Gastrocnemius medialis (tissue), 4 donors: Measurements from ENCODE around the gene CEP55. TPM values are rescaled to one million over a fixed set of nuclear protein-coding genes. Genes with fewer than 3 reads are reported as not detected.

Experiments
- ATAC-seq, 2 donors: fragments of 150-250 bp; one replicate each; pipeline ENCODE4 v1.9.1; 2016
- DNase-seq, 2 donors: peaks; one replicate each; pipeline ENCODE4 v3.0.0-alpha.2; 2019
- H3K27ac ChIP-seq, 4 donors: fragments of 200-600 bp; sonication (generic); 1 replicate in 1 of 4; 2 replicates in 3 of 4; pipeline ENCODE4 v1.5.1; 2016 to 2018; ENCODE audit warnings: mild to moderate bottlenecking in 2 of 4, moderate library complexity in 1 of 4
- H3K27me3 ChIP-seq, 3 donors: fragments of 200-600 bp; sonication (generic) in 2 of 3; 1 replicate in 1 of 3; 2 replicates in 2 of 3; pipeline versions ENCODE4 v1.5.1 to v1.6.0; 2016 to 2019; ENCODE audit warnings: mild to moderate bottlenecking in 1 of 3, moderate library complexity in 1 of 3
- H3K36me3 ChIP-seq, 2 donors: fragments of 200-600 bp; sonication (generic) in 1 of 2; one replicate each; pipeline ENCODE4 v1.5.1; 2017 to 2018
- H3K4me1 ChIP-seq, 2 donors: fragments of 200-600 bp; sonication (generic) in 1 of 2; one replicate each; pipeline ENCODE4 v1.5.1; 2016 to 2017; ENCODE audit warnings: mild to moderate bottlenecking in 2 of 2
- H3K4me3 ChIP-seq, 4 donors: fragments of 200-600 bp; sonication (generic) in 3 of 4; 1 replicate in 1 of 4; 2 replicates in 3 of 4; pipeline ENCODE4 v1.5.1; 2016 to 2019; ENCODE audit warnings: mild to moderate bottlenecking in 2 of 4
- H3K9me3 ChIP-seq, 3 donors: fragments of 200-600 bp; sonication (generic) in 2 of 3; 1 replicate in 1 of 3; 2 replicates in 2 of 3; pipeline ENCODE4 v1.5.1; 2016 to 2019
- POLR2A ChIP-seq, 2 donors: fragments of 450-650 bp; IDR thresholded peaks; one replicate each; pipeline ENCODE4 v1.6.1; 2017; ENCODE audit warnings: antibody characterized with exemption in 2 of 2, mild to moderate bottlenecking in 2 of 2, moderate library complexity in 2 of 2
- in situ Hi-C, 4 donors: fragments of 200-750 bp; cut with MboI; loops; one replicate each; pipeline versions ENCODE4 v1.15.0 to v1.8.0; 2017; ENCODE audit warnings: low sequenced_read_pairs in 4 of 4
- intact Hi-C: fragments of 100-400 bp; cut with DNase I; formaldehyde crosslinking; loops from one replicate; pipeline ENCODE4 v1.15.1; 2023; ENCODE audit warnings: low total_unique reads
- total RNA-seq, 4 donors: library from RNA; depleted of rRNA; stranded (reverse); fragments of >200 nt; gene quantifications; one replicate each; pipeline versions ENCODE4 v1.1.0 to v1.2.3, GENCODE V29; 2016
- TF ChIP-seq, protein P1 (sequence below), 5 experiments: fragments of 450-650 bp in 3 of 5; fragments of 200-600 bp in 2 of 5; sonication (generic) in 2 of 5; IDR thresholded peaks in 4 of 5; conservative IDR thresholded peaks in 1 of 5; 1 replicate in 4 of 5; 2 replicates in 1 of 5; pipeline ENCODE4 v1.5.1; 2016 to 2019; ENCODE audit warnings: antibody characterized with exemption in 5 of 5, mild to moderate bottlenecking in 3 of 5, moderate library complexity in 3 of 5

The CEP55 gene
- total RNA-seq, 4 donors from 2014 or later: 0.32 to 0.62 (median 0.37) TPM

DNA sequence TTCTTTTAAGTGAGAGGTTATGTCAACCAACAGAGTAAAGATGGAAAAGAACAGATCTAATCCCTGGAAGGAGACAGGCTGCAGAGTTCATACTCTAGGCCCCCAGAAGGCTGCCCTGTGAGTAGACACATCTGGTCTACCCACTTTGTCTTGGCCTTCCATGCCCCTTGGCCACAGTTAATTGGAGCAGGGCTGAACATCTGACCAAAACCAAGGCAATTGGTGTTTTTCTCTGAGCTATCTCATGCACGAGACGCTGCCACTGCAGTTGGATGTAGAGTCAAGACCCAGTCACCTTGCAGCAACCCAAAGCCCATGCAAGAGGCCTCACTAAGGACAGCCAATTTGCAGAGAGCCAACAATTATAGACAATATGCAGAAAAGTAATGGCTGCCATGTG is 23.3 kb upstream of the CEP55 start:
- intact Hi-C loops: no loop called here
- TF ChIP-seq, protein P1, sequence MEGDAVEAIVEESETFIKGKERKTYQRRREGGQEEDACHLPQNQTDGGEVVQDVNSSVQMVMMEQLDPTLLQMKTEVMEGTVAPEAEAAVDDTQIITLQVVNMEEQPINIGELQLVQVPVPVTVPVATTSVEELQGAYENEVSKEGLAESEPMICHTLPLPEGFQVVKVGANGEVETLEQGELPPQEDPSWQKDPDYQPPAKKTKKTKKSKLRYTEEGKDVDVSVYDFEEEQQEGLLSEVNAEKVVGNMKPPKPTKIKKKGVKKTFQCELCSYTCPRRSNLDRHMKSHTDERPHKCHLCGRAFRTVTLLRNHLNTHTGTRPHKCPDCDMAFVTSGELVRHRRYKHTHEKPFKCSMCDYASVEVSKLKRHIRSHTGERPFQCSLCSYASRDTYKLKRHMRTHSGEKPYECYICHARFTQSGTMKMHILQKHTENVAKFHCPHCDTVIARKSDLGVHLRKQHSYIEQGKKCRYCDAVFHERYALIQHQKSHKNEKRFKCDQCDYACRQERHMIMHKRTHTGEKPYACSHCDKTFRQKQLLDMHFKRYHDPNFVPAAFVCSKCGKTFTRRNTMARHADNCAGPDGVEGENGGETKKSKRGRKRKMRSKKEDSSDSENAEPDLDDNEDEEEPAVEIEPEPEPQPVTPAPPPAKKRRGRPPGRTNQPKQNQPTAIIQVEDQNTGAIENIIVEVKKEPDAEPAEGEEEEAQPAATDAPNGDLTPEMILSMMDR (IDR thresholded peaks at IDR 0.05 in 4 of 5, conservative IDR thresholded peaks at IDR 0.05 in 1 of 5): no peak
- TF ChIP-seq POLR2A (IDR thresholded peaks at IDR 0.05): no peak
- Histone ChIP-seq H3K27me3 (no peaks in the 10 kb centered on the region), H3K27ac (peak overlapping the region in 1 of 4 donors; percentile 43), H3K36me3 (no peaks in the 10 kb centered on the region), H3K4me3 (no peak overlapping the region), H3K9me3 (no peaks in the 10 kb centered on the region), H3K4me1 (no peaks in the 10 kb centered on the region)
- no peak for DNase-seq
- in situ Hi-C loops: no loop called here
- no peak for ATAC-seq

DNA sequence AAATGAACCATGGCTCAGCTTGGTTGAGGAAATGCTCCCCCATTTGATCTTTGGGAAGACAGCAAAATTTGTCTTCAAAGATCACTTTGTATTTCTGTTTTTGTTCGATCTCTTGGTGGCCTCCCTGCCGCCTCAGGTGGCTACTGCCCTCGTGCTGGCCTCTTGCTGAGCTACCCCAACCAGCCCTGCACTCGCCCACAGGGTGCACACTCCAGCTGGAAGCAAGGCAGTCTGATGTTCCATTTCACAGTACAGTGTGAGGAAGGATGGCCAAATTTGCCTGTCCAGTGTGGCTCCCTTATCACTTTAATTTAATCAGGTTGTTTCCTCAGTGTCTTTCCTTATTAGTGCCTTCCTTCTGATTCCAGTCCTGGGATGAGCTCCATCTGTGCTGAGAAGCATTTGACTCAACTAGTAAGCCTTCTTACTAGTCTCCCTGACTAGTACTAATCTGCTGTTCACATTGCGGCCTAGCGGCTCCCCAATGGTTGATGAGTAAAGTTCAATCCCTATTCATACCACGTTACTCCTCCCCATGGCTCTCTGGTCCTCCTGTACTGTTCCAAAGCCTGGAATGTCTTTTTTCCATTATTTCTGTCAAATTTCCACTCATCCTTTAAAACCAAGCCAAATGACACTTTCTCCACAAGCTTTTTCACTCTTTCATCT is 22.5 kb upstream of the CEP55 start:
- intact Hi-C loops (no loop called here), in situ Hi-C loops (no loop called here)
- DNase-seq (no peak), ATAC-seq (no peak)
- H3K36me3 ChIP-seq: no peaks in the 10 kb centered on the region
- H3K4me1 ChIP-seq: no peaks in the 10 kb centered on the region
- H3K27me3 ChIP-seq: no peaks in the 10 kb centered on the region
- no peak overlapping the region for H3K4me3 ChIP-seq
- no peak for TF ChIP-seq POLR2A (IDR thresholded peaks at IDR 0.05)
- TF ChIP-seq, protein P1 (IDR thresholded peaks at IDR 0.05 in 4 of 5, conservative IDR thresholded peaks at IDR 0.05 in 1 of 5): no peak
- H3K9me3 ChIP-seq: no peaks in the 10 kb centered on the region
- H3K27ac ChIP-seq: peak overlapping the region in 1 of 4 donors; percentile 43

DNA sequence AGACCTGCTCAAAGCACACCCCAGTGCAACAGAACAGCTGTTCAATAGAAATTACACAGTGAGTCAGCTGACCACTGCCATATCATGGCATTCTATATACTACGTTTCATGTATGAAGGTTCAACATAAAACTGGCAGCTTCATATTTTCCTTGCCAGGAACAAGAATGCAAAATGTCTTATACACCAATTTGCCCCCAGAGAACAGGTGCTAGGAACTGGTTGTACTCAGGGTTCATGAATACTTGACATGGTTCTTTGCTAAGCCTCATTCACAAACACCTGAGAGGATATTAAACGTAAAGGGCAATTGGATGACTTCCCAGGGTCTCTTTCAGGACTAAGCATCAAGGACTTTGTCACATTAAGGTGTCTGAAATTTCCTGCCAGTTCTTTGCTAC is 21.2 kb upstream of the CEP55 start:
- Histone ChIP-seq H3K27ac (no peak overlapping the region), H3K36me3 (no peaks in the 10 kb centered on the region), H3K4me1 (no peaks in the 10 kb centered on the region), H3K27me3 (no peaks in the 10 kb centered on the region), H3K4me3 (no peak overlapping the region), H3K9me3 (no peaks in the 10 kb centered on the region)
- intact Hi-C loops (no loop called here), in situ Hi-C loops (no loop called here)
- no peak for DNase-seq
- no peak for TF ChIP-seq POLR2A (IDR thresholded peaks at IDR 0.05)
- TF ChIP-seq, protein P1 (IDR thresholded peaks at IDR 0.05 in 4 of 5, conservative IDR thresholded peaks at IDR 0.05 in 1 of 5): no peak
- no peak for ATAC-seq

DNA sequence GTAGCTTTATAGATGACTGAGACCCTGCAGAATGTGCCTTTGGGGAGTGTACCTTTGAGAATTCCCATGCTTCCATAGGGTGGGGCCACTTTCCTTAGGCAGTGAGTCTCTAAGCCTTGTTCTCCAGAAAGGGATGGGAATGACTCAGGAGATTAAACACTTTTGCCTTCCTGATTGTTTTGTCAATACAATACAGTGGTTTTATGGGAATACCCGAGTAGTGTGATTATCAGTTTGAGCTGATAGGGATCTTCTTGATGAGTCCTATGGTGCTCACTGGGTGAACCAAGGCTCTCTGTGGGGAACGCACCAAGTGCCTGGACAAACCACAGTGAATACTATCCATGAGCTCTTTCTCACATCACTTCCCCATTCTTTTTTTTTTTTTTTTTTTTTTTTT is 20.5 kb upstream of the CEP55 start:
- in situ Hi-C loops: no loop called here
- no peak for TF ChIP-seq POLR2A (IDR thresholded peaks at IDR 0.05)
- TF ChIP-seq, protein P1 (IDR thresholded peaks at IDR 0.05 in 4 of 5, conservative IDR thresholded peaks at IDR 0.05 in 1 of 5): no peak
- H3K36me3 ChIP-seq: no peaks in the 10 kb centered on the region
- H3K4me1 ChIP-seq: no peaks in the 10 kb centered on the region
- H3K27me3 ChIP-seq: peaks cover 0 to 1% (median 0%) of the 10 kb centered on the region in 3 donors
- intact Hi-C loops: no loop called here
- no peaks in the 10 kb centered on the region for H3K9me3 ChIP-seq
- DNase-seq (no peak), ATAC-seq (no peak)
- peak overlapping the region in 1 of 4 donors; percentile 7 for H3K27ac ChIP-seq
- H3K4me3 ChIP-seq: no peak overlapping the region

DNA sequence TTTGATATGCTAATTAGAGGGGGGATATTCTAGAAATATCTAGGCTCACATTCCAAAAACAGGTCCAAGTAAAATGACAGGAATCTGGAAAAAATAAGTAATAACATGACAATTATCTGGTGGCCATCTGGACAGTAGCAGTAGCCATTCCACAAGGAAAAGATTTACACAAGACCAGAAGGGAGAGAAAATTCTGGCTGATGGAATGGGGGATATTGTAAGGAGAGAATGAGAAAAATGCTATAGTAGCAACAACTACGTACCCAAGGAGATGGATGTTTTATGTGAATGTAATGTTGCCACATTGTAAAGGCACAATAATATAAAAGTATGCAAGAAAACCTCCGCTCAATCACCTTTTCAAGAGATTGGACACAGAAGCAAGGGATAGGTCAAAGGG is 19.7 kb upstream of the CEP55 start:
- no peak for DNase-seq
- in situ Hi-C loops (no loop called here), intact Hi-C loops (no loop called here)
- no peak for ATAC-seq
- Histone ChIP-seq H3K9me3 (no peaks in the 10 kb centered on the region), H3K27ac (peak overlapping the region in 1 of 4 donors; percentile 9), H3K27me3 (peaks cover 0 to 8% (median 0%) of the 10 kb centered on the region in 3 donors), H3K4me3 (no peak overlapping the region), H3K4me1 (peaks cover 0 to 2% of the 10 kb centered on the region in 2 donors), H3K36me3 (no peaks in the 10 kb centered on the region)
- TF ChIP-seq POLR2A (IDR thresholded peaks at IDR 0.05): no peak
- TF ChIP-seq, protein P1 (IDR thresholded peaks at IDR 0.05 in 4 of 5, conservative IDR thresholded peaks at IDR 0.05 in 1 of 5): no peak
